Uterus (tissue), 2 donors: ENCODE results near the gene SGPL1.

Experiments used
- CTCF ChIP-seq, 4 experiments: fragments of 200-600 bp in 2 of 4; fragments of 450-650 bp in 2 of 4; sonication (generic) in 2 of 4; IDR thresholded peaks; one replicate each; pipeline ENCODE4 v1.5.1; 2016 to 2019; ENCODE audit warnings: antibody characterized with exemption in 4 of 4, mild to moderate bottlenecking in 2 of 4, moderate library complexity in 1 of 4
- POLR2A ChIP-seq, 2 donors: fragments of 450-650 bp; IDR thresholded peaks; one replicate each; pipeline ENCODE4 v1.6.1; 2016; ENCODE audit warnings: antibody characterized with exemption in 2 of 2, mild to moderate bottlenecking in 1 of 2, moderate library complexity in 1 of 2

- TF ChIP-seq CTCF (IDR thresholded peaks at IDR 0.05) (no peak), POLR2A (IDR thresholded peaks at IDR 0.05) (no peak)
Observed at GRCh38 chr10:70893227-70894006, 77.7 kb downstream of the SGPL1 start.
